PFSK-1 (cell line): ENCODE data around the gene GINM1. TPM values are rescaled to one million over a fixed set of nuclear protein-coding genes. Genes with fewer than 3 reads are reported as not detected.
A peak's percentile ranks its signal among the peaks of the same experiment; 100 is the strongest.

Source experiments
- FOXP2 ChIP-seq: optimal IDR thresholded peaks from 2 replicates; pipeline ENCODE3; 2011; ENCODE audit warnings: borderline replicate concordance, control low read depth, inconsistent platforms; ENCODE audit not compliant: insufficient read depth; ENCODE audit errors: extremely low read length, extremely low read depth
- POLR2AphosphoS5 ChIP-seq: IDR thresholded peaks from 2 replicates; pipeline ENCODE4 v1.6.1; 2012; ENCODE audit warnings: low read depth, mild to moderate bottlenecking, control low read depth, low read length, moderate library complexity
- SIN3A ChIP-seq: IDR thresholded peaks from 2 replicates; pipeline ENCODE4 v1.6.1; 2012; ENCODE audit warnings: mild to moderate bottlenecking, low read length, moderate library complexity, borderline replicate concordance; ENCODE audit not compliant: insufficient read depth
- TAF1 ChIP-seq: IDR thresholded peaks from 2 replicates; pipeline ENCODE4 v1.6.1; 2012; ENCODE audit warnings: low read length, control low read depth, borderline replicate concordance; ENCODE audit not compliant: insufficient read depth
- polyA plus RNA-seq: library from polyadenylated mRNA; unstranded; fragments of >200 nt; gene quantifications from one replicate; pipeline ENCODE4 v1.2.1, GENCODE V29; 2012; ENCODE audit warnings: low read depth, missing spikeins; ENCODE audit not compliant: insufficient read length
- TF ChIP-seq, protein P1 (sequence below), 2 experiments: IDR thresholded peaks; 2 replicates each; pipeline versions ENCODE4 v1.6.1 to v1.8.0; 2011 to 2012; ENCODE audit warnings: low read depth in 2 of 2, low read length in 2 of 2, control low read depth in 1 of 2, inconsistent platforms in 1 of 2, mild to moderate bottlenecking in 1 of 2, moderate library complexity in 1 of 2; ENCODE audit not compliant: insufficient read depth in 1 of 2

Gene GINM1
- 19.2 TPM for polyA plus RNA-seq

DNA sequence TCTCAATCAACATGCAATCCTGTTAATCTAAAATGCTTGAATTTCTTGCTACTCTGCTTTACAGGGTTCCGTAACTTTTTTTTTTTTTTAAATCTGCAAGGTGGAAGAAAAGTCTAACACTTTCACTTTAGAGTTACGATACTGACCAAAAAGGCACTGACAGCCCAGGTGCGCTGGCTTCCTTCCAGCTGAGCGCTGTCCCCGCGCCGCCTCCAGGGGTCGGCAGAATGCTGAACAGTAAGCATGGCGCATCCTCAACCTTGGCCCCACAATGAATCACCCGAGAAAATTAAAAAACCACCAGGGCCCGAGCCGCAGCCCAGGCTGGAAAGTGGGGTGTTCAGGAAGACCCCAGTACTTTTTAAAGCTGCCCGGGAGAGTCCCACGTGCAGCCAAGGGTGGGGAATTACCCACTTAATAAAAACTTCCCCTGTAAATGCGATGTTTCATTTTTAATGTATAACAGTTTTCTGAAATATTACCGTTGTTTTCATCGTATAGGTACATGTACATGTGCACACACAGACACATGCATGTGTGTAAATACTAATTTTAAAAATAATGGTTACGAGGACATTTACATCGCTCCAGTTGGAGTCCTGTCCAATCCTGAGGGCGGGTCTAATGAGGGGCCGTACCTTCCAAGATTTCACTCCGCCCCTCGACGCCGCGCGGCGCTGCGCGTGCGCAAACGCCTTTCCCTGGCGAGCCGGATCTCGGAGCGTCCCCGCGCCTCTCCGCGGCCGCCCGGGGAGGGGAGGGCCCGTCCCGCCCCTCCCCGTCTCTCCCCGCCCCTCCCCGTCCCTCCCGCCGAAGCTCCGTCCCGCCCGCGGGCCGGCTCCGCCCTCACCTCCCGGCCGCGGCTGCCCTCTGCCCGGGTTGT, at the start of gene GINM1:
TSS of gene GINM1 (plus strand) at position 849 of the 883 bp plus-strand sequence. CDS start 40 bp downstream, outside the sequence.
- TF ChIP-seq SIN3A (peak; percentile 95), TAF1 (no peak; the same call in 1 of the 2 replicates), POLR2AphosphoS5 (no peak), FOXP2 (peak; percentile 33)
- TF ChIP-seq, protein P1, sequence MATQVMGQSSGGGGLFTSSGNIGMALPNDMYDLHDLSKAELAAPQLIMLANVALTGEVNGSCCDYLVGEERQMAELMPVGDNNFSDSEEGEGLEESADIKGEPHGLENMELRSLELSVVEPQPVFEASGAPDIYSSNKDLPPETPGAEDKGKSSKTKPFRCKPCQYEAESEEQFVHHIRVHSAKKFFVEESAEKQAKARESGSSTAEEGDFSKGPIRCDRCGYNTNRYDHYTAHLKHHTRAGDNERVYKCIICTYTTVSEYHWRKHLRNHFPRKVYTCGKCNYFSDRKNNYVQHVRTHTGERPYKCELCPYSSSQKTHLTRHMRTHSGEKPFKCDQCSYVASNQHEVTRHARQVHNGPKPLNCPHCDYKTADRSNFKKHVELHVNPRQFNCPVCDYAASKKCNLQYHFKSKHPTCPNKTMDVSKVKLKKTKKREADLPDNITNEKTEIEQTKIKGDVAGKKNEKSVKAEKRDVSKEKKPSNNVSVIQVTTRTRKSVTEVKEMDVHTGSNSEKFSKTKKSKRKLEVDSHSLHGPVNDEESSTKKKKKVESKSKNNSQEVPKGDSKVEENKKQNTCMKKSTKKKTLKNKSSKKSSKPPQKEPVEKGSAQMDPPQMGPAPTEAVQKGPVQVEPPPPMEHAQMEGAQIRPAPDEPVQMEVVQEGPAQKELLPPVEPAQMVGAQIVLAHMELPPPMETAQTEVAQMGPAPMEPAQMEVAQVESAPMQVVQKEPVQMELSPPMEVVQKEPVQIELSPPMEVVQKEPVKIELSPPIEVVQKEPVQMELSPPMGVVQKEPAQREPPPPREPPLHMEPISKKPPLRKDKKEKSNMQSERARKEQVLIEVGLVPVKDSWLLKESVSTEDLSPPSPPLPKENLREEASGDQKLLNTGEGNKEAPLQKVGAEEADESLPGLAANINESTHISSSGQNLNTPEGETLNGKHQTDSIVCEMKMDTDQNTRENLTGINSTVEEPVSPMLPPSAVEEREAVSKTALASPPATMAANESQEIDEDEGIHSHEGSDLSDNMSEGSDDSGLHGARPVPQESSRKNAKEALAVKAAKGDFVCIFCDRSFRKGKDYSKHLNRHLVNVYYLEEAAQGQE (IDR thresholded peaks at IDR 0.05; ENCODE audit: insufficient read depth in 1 of 2, low read depth in 2 of 2, low read length in 2 of 2): peak; percentile 53 to 78; a peak in 3 of 4 replicates

DNA sequence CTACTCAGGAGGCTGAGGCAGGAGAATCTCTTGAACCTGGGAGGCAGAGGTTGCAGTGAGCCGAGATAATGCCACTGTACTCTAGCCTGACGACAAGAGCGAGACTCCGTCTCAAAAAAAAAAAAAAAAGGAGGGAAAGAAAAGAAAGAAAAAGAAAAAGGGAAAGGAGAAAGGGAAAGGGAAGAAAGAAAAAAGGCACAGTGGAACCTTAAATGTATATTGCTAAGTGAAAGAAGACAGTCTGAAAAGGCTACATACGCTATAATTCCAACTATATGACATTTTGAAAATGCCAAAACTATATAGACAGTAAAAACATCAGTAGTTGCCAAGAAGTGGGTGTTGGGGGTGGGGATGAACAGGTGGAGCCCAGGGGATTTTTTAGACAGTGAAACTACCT, 36.5 kb upstream of the GINM1 start:
- TF ChIP-seq TAF1 (no peak), POLR2AphosphoS5 (no peak), SIN3A (no peak), FOXP2 (no peak)
- TF ChIP-seq, protein P1 (IDR thresholded peaks at IDR 0.05; ENCODE audit: insufficient read depth in 1 of 2, low read depth in 2 of 2, low read length in 2 of 2): no peak

GRCh38 chr6:149534742-149535141, 31.4 kb upstream of the GINM1 start:
- TF ChIP-seq FOXP2 (no peak), POLR2AphosphoS5 (no peak)
- TF ChIP-seq, protein P1 (IDR thresholded peaks at IDR 0.05; ENCODE audit: insufficient read depth in 1 of 2, low read depth in 2 of 2, low read length in 2 of 2): no peak

GRCh38 chr6:149541139-149541538, 25.0 kb upstream of the GINM1 start:
- TF ChIP-seq FOXP2 (no peak), SIN3A (no peak), POLR2AphosphoS5 (no peak)
- TF ChIP-seq, protein P1 (IDR thresholded peaks at IDR 0.05; ENCODE audit: insufficient read depth in 1 of 2, low read depth in 2 of 2, low read length in 2 of 2): no peak
